SW 1271 (cell line): ENCODE measurements around the gene COPZ1.
A peak's percentile ranks its signal among the peaks of the same experiment; 100 is the strongest.

Experiments
- DNase-seq, 2 experiments: peaks; one replicate each; lab custom pipeline; 2025; lab: John Stamatoyannopoulos, UW

The COPZ1 gene

DNA sequence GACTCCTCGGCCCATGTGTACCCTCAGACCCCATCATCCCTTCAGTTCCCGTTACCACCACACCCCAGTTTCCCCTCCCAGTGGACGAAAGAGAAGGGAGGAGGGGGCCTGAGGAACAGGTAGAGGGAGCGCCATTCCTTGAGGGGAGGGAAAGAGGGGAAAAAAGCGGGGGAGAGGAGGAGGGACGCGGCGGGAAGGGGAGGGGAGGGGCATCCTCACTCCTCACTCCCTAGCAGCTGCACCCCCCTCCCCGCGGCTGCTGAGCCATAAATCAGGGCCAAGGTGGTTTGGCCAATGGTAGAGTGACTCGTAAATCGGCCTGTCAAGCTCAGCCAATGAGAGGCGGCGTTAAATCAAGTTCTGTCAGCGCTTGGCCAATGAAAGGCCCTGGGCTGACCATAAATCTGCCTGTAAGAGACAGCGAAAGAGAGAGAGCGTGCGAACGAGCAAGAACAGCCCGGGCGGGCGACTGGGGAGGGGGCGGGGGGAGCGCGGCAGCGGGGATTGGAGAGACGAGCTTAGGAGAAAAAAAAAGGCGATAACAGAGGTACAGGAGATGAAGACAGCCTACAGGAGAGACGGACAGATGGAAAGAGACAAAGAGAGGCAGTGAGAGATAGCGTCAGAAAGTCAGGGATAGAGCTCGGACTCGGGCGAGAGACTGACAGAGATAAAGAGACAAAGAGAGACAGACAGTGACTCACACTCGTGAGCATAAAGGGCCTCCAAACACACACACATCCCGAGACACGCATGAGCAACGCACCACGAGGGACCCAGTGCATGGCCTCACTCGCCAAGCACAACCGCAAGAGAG lies 34.2 kb downstream of the COPZ1 start:
- peak; percentile 96 to 99 for DNase-seq

DNA sequence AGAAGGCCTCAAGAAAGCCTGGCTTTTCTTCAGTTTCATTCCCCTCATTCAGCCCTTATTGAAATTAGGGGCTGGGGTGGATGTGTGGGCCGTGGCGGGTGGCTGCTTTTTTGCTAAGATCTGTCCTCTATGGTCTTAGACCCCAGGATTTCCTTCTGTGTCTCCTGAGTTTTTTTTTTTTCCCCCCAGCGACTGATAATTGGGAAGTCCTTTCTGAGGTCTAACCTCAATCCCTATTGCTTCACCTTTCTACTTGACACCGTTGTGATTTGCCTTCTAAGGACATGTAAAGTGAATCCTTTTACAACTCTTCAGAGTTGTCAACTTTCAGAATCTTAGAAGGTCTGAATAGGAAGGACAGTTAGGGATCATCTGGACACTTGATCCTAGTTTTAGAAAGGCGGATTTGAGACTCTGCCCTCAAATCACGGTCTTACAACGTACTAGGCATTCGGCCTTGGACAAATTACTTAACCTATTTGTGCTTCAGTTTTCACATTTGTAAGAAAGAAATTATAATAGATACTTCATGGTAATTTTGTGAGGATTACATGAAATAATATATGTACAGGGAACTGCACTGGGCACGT lies 34.9 kb downstream of the COPZ1 start:
- DNase-seq: no peak

DNA sequence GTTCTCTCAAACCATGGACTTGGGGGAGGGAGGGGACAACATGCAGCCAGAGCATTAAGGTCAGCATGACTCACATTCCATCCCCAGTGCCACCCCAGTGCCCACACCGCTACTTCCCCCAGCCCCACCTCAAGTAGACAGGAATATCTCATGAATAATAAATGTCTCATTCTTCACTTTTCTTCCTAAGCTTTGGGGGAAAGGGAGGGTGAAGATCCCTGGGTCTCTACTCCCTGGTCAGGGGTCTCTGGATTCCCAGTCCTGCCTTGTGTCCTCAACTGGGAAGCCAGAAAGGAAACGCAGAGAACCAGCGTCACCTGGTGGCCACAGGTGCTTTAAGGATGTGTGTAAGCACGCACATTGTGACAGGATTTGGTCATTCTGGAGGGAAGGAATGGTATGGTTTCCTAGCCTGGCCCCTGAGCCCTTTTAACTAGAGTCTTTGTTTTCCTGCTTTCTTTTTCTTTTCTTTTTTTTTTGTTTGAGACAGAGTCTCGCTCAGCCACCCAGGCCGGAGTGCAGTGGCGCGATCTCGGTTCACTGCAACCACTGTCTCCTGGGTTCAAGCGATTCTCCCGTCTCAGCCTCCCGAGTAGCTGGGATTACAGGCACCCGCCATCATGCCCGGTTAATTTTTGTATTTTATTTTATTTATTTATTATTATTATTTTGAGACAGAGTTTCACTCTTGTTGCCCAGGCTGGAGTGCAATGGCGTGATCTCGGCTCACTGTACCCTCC lies 36.0 kb downstream of the COPZ1 start:
- peak; percentile 31 to 66 for DNase-seq

DNA sequence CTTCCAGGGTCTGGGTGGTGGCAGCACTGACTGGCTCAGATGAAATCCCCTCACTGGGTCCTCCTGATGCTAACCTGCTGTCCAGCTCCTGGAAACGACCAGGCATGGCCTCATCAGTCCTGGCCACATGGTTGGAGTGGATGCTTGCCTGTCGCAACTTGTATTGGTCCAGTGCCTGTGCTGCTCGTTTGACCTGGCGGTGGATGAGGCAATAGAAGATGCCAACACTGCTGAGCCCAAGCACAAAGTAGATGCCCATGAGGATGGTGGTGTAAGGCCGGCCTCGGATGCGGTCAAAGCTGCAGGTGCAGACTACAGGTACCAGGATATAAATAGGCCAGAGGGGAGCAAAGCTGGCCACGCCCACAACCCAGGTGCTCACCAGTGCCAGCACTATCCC lies 38.1 kb downstream of the COPZ1 start:
- no peak for DNase-seq

DNA sequence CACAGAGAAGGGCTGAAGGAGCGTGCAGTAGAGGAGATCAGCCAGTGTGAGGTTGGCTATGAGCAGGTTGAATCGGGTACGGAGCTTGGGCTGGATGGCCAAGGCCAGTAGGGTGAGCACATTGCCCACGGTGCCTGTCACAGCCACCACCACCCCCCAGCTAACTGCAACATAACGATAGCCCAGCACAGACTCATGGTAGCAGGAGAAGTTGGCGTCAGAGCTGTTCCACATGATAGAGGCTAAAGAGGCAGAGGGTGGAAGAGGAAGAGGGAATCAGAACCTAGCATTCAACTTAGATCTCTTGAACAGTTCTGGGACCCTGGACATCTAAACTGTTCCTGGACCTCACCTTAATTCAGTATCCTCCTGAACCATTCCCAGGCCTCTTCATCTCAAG lies 38.7 kb downstream of the COPZ1 start:
- no peak for DNase-seq

DNA sequence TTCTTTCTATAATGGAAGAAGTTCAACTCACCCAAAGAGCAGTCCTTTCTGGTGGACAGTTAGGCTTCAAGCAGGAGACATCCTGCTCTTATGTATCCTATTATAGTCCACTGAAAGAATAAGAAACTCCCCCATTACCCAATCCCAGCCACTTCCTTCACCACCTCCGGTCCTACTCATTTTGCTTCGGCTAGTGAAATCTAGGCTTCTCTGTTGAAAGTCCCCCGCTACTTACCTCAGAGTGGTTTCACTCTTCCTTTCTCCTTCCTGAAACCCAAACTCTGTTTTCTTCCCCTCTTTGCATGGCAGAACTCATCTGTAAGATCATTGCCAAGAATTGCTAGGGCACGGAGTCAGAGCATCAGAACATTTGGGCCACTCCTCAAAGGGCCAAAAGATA lies 39.5 kb downstream of the COPZ1 start, which contains the start of gene GPR84:
Gene GPR84 (minus strand): TSS at position 74 of the 400 bp plus-strand sequence. CDS start 635 bp downstream, outside the sequence.
- no peak for DNase-seq

DNA sequence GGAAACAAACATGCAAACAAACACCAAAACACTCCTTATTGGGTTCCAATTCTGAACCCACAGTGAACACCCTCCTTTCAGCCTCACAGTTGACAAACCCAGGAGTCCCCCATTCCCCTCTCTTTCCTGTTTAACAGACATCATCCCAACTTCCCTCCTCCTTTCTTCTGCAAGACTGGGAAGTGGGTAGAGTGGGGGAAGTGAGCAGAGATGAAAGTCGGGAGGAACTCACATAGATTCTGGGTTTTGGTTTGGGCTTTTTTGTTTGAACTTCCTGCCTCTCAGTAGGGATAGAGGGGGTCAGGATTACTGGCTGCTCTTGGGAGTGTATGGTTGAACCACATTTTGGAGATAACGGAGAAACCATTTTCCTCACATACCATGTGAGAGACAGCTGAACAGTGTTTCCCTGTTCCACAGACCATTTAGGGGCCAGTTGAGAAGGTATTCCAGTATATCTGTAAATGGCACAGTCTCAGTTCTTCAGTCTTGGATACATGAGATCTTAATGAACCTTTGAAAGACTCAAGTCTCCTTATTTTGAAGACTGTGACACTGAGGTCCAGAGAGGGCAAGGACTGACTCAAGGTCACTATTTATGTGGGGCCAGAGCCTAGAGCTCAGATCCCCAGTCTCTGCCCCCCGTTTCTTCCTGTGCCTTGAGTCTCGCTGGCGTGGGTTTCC lies 43.2 kb downstream of the COPZ1 start:
- DNase-seq: no peak

DNA sequence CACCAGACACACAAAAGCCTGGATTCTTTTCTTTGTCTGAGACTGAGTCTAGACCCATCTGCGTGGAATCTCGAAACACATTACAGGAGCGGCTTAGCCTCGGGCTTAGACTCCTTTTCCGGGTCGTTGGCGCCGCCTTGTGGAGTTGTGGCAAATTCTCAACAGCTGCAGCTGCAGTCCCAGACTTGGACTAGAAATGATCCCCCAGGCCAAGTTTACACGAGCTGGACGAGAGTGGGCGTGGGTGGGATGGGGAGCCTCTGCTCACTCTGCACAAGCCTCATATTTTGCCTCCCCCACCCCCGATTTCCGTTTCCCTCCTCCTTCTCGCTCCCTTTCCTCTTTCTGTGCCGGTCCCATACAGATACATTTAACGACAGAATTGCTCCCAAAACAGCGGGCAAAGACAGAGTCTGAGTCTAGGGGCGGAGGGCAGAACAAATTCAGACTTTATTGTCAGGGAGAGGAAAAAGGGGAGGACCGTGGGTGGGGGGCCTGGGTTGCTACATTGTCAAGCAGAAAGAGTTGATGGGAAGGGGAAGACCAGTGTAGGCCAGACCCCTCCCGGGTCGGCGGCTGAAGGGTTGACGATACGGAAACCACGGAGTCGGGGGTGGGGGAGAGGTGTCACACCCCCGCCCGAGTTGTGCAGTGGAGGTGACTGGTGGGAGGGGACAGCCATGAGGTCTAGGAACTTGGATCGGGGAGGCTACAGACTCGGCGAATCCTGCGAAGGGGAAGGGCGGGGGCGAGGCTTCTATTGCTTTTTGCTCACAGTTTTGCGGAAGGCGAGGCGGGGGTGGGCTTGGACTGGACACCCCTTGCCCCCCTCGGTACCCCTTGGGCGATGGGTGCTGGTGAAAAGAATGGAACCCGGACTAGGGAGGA lies 44.0 kb downstream of the COPZ1 start:
- DNase-seq: peak; percentile 46 to 72

DNA sequence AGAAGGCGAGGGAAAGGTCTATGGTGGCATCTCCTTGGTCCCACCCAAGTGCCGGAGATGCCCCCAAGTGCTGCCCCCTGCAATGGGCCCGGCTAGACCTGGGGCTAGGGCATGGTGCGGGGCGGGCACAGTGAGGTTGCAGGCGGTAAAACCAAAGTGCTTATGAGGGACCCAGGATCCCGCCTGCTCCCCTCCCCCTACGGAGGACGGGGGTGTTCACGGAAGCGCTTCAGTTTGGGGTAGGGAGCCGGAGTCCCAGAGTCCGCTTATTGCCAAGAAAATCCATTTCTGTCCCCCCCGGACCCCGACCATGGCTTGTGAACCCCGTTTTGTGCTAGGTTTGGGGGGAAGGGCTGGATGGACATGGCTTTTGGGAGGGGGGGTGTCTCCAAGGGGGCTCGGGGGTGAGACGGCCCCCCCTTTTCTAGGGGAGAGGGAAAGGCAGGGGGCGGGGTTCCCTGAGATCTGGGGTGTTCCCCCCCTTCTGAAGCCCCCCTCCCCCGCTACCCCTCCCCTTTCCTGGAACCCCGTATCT lies 44.7 kb downstream of the COPZ1 start:
- no peak for DNase-seq

DNA sequence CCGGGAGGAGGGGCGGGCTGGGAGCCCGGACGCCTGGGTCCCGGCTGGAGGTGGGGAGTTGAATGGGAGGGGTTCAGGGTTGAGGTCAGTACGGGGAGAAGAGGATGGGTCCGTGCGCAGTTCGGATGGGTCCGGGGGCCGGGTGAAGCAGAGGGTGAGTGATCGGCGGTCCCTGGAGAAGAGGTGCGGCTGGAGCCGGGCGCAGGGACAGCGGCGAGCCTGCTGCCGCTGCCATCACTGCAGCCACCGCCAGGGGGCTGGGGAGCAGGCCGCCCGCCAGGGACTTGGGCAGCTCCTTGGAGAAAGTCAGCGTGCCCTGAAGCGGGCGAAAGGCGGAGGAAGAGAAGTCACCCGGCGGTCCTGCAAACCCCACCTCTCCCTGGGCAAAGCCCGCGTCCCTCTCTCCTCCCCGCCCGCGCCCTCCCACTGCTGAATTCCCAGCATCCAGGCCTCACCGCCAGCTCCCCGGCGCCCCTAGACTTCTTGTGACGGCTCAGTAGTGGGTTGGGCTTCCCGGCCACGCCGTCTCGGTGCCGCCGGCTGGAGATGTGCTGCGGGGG lies 45.3 kb downstream of the COPZ1 start:
- DNase-seq: peak; percentile 24 to 52

DNA sequence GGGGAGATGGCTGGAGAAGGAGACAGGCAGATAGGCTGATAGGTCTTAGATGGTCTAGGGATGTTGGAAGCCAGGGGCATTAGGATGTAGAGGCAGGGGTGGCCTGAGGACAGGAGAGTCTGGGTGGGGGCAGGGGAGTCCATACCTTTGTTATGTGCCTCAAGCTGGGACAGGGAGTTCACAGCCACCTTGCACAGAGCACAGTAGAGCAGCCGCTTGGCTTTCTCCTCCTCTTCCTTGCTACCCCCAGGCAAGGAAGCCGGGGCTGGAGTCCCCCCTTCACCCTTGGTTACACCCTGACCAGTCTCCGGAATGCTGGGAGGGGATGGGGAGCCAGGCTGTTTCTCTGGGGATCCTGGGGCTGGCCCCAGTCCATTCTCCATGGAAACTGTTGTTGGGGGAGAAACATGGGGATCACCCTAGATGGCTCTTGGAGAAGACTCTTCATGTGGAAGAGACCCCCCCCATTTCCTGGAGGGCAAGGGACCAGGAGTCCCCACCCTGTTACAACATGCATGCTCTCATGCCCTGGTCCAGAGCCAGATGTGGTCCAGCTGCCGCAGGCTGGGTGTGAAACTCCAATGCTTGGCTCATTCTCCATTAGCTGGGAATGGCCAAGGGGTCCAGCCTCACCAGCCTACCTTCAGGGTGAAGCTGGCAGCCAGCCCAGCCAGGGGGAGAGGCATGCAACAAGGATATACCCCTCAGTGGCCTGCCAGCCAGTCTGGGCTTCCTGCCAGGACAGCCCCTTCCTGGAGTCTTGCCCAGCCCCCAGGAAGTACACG lies 46.6 kb downstream of the COPZ1 start:
- no peak for DNase-seq

DNA sequence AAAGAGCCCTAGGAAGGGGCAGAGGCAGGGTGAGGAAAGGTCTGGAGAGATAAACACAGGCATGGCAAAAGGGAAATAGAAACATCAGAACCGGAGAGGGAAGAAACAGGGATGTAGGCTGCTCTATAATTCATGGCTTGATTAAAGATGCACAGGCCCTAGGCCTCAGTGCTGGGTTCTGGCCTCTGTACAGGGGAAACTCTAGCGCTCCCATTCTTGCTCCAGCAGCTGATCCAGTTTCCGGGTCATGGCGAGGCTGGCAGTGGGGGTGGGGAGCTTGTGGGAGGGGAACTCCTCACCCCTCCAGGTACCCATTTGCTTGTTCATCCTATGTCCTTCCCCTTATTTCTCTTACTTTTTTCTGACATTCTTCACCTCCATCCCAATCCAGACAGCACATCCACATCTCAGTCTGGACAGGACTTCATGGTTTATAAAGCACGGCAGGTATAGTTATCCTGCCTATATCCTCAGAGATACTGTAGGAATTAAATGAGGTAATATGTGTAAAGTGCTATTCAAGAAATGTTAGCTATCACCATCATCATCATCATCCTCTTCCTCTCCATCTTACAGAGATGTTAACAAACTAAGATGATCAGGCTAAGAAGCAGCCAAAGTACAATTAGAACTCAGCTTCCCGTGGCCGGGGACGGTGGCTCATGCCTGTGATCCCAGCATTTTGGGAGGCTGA lies 47.3 kb downstream of the COPZ1 start:
- no peak for DNase-seq

DNA sequence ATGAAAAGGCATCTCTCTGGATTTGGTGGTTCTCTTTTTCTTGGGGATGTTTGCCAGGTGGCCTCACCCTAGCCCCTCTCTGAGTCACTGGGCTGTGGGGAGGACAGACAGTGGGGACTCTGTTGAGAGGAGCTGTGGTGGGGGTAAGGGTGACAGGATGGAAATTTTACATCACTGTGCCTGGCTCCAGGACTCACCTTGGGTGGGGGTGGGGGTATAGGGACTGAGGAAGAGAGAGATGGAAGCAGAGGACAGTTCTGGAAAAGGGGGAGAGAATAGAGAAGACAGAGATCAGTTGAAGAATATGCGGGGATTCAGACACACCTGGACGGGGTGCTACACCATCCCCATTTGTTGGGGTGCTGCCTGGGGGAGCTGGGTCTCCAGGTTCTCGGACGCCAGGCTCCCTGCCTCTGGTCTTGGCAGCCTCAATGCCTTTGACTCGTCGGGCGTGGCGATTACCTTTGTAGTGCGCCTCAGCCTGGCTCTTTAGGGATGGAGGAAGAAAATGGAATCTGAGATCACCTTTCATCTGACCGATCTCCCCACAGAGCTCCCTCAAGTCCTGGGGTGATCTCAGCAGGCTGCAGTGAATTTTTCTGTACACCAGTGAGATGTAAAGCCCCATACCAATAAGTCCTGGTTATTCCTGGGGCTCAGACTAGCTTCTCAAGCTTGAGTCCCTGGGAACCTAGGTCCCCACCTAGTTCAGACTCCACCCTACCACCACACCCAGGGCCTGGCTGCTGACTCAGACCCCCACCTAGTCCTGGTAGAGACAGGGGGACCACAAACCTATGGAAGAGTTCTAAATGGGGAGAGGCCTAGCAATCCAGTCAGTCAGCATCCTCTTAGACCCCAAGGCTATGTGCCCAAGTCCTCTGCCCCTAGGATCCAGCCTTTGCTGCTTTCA lies 49.0 kb downstream of the COPZ1 start:
- DNase-seq: no peak

DNA sequence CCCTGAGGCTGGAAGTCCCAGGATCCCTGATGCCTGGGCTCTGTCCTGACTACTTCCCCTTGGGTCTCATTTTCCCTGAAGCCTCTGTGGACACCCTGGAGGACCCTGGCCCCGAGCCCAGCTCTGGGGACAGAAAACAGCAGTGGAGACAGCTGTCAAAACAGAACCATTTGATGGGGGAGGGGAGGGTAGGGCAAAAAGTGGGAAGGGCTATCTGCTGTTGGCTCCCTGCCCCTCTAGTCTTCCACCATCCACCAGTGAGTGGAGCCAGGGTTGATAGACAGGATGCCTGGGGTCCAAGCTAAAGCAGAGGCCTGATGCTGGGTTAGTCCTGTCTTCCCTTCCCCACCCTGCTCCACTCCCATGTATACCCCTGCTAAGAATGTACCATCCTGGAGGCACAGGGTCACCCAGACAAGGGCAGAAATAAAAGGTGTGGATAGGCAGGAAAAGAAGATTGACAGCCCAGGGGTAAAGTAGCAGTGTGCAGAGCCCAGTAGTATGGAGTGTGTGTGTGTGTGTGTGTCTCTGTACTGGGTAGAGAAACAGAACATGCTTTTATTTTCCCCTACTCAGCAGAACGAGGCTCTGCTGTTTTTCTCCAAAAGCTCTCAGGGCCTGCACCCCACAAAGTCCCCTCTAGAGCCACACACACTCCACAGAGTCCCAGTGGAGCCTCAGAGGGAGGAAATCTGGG lies 49.8 kb downstream of the COPZ1 start:
- no peak for DNase-seq

DNA sequence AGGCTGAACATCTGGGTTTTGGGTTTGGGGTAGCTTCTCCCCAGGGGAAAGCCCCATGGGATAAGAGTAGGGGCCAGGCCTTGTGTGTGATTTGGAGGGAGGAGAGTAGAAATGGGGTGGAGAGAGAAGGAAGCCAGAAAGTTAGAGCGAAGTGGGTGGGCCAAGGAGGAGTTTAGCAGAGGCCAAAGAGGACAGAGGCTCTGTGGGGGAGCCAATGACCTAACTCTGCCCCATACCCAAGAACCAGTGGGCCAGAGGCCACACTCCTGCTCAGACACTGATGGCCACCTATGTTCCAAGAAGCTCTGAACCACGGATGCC lies 50.3 kb downstream of the COPZ1 start:
- DNase-seq: no peak

DNA sequence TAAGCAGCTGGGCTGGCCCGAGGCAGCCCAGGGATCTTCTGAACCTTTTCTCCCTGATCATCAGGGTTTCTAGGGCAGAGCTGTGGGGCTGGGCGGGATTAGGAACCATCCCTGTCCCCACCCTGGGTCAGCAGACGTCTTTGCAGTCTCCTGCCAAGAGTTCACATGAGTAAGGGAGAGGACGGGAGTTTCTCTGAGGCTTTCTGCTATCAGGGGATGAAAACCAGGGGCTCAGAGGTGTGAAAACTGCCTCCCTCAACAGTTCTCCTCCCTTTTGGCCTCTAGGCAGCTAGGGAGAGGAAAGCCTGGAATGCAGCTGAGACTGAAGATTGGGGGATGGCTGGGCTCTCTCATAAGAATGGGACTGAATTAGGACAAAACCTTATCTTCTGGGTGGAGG lies 51.7 kb downstream of the COPZ1 start:
- no peak for DNase-seq

DNA sequence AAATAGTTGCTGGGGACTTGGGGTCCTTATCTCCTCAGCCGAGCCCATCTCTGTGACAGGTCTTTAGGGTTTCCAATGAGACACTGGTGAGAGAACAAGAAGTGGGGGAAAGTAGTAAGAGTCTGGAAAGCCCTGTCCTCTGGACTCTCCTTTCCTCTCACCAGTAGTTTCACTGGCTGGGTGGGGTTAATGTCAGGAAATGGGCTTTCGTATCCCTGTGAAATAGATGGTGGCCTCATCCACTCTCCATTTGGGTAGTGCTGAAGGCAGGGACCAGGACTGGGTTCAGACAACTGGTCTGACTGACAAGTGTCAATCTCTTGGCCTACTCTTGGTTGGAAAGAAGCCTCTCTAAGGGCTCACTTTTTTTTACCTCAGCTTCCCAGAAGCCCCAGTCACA lies 52.1 kb downstream of the COPZ1 start:
- no peak for DNase-seq
